HPDE6-E6E7 (cell line): Measurements from ENCODE around the gene MBP.

Experiments
- DNase-seq: peaks from one replicate; pipeline ENCODE4 v3.0.0; 2011; ENCODE audit warnings: missing footprints; ENCODE audit errors: extremely low spot score

The MBP gene

DNA sequence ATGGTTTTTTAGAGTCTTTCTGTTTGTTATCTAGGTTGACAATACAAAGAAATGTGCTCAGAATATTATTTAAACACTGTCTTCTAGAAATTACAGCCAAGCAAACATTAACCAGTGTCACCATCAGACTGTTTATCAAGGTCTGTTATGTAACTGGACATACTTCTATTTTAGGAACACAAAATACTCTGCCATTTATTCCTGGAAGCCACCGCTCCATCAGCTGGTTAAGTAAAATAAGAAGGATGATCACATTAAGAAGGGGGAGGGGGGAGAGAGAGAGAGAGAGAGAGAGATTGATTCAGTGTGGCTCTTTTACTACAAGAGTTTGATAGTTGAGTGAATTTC, 47.9 kb downstream of the MBP start:
- DNase-seq, result no peak

DNA sequence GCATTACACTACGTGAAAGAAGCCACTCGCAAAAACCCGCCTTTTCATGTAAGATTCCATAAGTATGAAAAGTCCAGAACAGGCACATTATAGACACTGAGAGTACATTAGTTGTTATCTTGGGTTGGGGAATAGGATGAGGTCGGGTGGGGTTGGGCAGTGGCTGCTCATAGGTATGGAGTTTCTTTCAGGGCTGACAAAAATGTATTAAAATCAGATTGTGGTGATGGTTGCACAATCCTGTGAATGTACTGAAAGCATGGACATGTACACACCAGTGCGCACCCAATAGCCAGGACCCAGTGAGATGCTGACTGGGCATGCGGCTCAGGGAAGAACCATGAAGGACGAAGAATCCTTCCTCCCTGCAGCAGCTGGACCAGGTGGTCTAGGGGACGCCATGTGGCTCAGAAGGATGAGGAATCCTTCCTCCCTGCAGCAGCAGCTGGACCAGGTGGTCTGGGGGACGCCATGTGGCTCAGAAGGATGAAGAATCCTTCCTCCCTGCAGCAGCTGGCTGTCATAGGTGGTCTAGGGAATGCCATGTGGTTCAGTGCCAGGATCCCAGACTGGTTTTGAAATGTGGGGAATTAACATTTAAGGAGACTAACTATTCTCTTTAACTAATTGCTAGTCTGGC, 50.1 kb downstream of the MBP start:
- no peak for DNase-seq

DNA sequence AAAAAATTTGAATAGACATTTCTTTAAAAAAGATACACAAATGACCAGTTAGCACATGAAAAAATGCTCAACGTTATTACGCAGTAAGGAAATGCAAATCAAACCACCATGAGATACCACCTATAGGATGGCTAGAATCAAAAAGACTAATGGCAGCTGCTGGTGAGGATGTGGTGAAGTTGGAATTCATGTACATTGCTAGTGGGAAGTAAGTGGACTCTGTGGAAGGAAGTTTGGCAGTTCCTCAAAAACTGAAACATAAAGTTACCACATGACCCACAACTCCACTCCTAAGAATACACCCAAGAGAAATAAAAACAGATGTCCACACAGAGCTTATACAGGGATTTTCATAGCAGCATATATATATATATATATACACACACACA, 51.2 kb downstream of the MBP start:
- DNase-seq, result no peak

DNA sequence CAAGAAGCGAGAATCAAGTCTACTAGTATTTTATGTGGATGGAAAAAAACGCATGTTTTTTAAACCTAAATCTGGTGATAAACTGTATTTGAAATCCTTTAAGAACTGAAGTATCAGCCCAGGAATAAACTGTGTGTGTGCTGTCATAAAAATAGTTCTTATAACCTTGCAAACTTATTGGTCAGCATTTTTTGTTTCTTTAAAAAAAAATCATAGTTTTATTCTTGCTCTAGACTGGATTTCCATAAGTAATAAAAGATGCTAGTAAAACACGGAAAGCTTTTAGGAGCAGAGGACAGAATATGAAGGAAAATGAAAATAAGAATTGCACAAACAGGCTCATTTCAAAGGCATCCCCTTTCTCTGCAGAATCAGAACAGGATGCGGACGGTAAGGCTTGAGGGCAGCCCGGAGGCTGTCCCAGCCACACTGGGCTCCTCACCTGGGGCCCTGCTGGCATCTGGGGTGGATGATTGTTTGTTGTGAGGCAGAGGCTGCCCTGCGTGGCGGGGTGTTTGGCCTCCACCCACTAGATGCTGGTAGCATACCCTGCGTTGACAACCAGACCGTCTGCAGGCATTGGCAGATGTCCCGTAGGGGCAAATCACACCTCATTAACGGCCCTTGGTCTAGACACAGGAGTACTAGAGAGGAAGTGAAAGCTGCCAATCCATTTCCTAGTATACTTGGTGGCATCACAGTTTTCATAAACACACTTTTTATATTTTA, 52.5 kb downstream of the MBP start:
- DNase-seq, result no peak

DNA sequence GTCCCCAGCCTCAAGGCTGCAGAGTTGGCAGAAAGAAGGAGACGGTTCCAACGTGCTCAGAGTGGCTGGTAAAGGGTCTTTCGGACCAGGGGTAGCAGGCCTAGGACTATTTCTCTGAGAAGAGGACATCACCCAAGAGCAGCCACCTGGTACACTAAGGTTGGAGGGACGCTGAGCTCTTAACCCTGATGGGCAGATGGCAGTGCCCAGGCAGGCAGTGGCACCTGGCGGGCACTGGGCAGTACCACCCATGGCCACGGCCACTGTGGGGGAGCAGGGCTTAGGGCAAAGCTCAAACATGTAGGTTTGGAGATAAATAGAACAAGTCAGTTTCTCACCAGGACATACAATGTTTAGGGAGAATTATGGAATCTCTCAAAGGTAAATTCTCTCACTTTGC, 53.5 kb downstream of the MBP start:
- no peak for DNase-seq

DNA sequence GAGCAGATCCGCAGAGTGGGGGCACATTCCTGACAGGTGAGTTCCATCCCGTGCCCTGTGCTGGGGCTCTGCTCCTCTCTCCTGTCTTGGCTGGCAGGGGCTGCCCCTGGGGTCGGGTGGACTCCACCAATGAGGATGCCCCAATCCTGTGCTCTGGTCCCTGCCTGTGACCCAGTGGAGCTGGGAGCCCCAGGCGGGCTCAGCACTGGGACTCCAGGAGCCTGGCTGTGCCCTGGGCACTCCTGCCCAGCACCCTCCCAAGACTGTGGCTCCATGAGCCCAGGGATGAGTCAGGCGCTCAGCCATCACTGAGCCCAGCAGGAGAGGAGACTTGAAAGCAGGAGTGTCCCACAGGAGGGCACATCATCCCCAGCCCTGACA, 53.9 kb downstream of the MBP start:
- no peak for DNase-seq

DNA sequence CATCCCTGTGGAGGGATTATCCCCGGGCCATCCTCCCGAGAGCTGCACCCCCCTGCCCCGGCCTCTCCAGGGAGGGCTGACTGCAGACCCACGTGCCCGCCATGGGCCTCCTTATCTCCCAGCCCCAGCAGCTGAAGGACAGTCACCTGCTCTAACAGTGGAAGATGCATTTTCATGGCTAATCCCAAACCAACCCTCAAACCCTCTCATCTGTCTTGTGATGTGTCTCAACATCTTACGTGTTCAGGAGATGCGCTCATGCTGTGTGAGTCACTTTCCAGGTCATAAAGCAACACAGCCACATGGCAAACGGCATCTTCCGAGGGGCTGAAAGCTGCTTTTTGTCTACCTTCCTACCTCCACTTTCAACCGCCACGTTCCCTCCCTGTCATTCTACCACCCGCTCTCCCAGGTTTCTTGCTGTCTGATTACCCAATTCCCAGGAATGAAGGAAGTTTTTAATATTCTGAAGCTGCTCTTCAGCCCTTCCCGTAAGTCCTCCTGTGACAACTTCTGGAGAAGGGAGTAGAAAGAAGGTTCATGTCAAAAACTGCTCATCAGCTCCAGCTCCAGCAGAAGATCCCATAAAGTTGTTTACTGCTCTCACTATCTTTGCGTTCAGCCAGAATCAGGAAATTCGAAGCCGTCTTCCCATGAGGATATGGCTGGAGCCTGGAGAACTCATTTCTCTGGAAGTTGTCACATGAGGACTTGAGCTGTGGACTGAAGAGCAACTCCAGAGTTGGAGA, 54.5 kb downstream of the MBP start:
- no peak for DNase-seq

DNA sequence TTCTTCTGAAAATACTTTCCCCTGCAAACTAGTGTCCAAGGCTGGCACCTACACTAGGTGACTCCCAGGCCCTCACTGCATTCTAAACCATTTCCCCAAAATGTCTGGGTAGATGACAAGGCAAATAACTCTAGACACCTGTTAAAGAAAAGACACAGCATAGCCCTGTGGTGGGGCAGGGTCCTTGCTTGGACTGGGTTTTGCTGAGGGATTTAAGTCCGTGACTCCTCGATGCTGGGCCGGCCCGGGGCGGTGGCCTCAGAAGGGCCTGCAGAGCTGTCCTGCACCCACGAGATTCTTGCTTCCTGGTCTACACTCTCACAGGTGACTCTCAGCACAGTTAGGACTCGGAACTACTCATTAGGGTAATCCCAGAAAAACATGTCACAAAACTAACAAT, 55.2 kb downstream of the MBP start:
- DNase-seq, result no peak

DNA sequence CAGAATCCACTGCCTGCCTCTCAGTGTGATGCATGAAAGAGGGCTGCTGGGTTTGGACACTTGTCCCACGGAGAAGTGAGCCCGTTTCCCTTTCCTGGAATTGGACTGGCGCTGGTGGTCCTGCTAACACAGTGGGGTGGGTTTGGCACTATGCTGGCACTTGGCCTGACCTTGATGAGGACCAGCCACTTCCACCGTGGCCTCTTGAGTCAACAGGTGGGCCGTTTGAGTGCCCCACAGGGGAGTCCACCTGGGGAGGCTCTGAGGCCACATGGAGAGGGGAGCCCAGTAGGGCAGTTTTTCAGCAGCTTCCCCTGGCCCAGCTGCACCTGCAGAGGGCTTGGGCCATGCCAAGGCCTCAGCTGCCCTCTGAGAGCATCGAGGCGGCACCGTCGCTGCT, 56.5 kb downstream of the MBP start:
- no peak for DNase-seq

DNA sequence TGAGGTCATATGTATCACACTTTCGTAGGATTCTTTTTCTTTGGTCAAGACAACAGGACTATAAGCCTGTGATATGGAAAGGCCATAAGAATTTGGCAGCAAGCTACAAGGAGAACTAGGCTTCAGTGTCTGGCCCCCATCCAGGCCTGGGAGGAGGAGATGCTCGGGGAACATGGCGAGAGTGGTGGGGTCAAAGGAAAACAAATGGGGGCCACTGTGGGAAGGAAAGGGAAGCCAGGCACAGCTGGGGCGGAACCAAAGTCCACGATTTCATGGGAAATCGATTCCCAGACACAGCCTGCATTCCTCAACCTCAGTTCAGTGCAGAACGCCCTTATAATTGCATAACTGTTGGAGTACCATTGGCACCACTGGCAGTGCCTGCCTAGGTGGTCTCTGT, 58.2 kb downstream of the MBP start:
- no peak for DNase-seq

DNA sequence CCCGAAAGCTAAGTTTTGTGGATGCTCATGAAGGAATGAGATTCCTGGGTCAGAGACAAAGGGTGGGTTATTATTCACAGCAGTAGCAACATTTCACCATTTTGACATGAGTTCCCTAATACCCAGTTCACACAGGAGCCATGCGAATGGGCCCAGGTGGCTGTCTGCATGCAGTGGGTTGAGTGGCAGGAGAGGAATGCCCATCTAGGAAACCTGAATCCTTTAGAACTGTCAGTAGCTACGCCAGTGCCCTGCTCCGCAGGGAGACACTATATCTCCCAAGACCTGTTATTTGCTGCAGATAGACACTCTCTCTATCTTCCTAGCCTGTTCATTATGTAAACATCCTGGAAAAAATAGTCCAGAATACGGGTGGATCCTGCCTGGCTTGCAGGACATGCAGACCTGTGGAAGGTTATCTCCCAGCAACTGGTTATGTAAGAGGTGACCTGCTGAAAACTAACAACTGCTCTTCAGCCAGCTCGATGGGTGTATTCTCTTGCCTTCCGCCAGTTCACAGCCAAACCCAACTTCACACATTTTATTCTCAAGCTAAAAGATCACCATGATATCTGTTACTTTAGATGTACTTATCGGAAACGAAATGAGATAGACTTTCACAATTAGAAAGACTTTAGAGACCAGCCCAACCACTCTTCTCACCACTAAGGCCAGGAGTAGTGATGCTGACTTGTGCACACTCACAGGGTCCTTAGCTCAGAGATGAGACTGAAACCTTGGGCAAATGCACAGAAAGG, 59.1 kb downstream of the MBP start:
- DNase-seq, result no peak

DNA sequence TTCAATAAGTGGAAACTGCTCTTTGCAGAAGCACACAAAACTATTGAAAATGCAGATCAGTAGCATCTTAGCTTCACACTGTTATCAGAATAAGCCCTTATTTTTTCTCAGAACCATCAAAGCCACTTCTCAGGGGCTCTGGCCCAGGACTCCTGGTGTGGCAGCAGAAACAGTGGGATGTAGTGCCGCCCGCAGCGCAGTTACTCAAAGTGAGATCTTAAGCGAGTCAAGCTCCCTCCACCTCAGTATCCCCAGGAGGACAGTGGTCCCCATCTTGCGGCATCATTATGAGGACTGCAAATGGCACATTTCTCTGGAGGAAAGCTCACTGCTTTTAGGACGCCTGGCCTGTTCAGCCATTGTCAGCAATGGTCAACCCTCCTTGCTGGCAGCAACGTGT, 60.0 kb downstream of the MBP start:
- DNase-seq, result no peak

DNA sequence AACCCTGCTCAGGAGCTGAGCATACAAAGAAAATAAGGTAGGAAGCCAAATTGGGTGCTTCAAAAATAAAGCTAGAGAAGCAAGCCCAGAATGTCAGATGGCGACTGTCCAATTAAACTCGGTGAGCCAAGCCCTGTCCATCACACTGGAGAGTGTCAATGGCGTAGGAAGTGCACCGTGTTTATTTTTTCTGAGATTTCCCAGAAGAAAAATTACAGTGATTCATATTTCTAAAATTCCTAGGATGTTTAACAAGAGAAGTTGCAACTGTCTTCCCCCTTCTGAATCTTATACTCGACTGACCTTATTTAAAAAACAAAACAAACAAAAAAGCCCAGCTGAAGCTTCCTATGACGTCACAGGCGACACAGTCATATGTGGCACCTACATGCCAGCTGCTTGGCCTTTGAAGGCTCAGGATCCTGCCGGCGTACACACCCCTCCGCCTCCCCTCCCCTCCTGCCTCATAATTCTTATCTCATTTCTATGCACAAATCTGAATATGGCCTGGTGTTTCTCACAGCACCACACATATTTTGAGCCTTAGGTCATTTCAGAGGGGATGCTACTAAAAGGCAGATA, 60.8 kb downstream of the MBP start:
- no peak for DNase-seq

DNA sequence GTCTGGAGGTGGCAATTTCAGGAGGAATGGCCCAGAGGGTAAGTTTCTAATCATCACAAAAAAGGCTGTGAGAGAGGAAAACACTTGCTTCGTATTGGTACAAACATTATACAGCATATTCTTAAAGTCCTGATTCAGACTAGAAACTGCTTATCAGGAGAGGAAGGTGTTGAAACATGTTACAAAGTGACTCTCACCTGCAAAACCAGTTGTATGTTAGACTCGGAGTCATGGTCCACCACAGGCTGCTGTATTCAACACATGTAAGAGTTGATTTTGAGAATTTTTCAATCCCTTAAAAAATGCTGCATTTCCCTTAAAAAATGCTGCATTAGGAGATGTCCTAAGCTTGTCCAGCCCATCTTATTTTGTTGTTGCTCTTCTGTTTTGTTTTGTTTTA, 61.5 kb downstream of the MBP start:
- peak; percentile 51 for DNase-seq

DNA sequence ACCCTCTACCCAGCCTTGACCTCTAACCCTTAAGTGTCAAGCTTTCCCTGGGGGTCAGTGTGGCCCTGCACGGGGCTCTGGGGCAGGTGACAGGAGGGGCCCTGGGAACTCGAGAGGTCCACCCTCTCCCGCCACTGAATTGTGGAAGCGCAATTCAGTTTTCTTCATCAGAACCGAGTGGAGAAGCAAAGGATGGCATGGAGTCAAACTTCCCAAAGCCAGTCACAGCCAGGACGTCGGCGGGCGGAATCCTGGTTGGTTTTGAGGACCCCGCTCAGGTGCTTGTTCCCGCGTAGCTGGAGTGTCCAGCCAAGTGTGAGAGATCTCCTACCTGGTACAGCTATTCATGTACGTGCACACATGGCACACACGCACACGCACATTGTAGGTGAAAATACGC, 62.0 kb downstream of the MBP start:
- no peak for DNase-seq

DNA sequence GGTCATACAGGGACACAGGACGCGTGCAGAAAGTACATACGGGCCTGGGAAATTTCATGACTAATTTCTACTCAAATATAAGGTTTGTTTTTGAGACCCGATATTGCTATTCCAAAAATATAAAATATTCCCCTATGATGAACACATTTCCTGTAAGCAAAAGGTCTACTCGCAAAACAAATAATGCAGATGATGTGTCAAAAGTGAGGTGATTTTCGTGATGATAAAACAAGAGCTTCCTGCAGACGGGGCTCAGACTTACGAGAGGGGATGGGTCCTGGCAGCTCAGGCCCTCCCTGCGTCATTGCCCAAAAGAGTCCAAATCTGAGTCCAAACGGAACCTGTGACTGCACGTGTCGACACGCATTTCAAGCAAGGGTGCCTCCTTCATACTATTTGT, 62.7 kb downstream of the MBP start:
- no peak for DNase-seq

DNA sequence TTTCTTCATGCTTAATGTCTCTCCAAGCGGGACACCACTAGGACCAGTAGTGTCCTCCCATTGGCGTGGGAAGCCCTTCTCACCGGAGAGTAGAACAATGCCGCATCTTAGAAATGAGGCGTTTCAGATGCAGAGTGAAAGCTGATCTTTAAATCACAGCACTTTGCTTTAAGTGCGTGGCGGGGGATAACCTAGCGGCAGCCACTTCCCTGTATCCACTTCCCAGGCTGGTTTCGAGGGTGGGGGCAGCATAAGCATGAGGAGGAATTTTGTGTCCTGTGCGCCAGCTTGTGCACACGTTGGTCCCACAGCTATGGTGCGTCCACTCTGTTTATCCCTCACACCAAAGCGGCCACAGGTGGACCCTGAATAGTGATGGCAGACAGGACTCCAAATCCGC, 63.1 kb downstream of the MBP start:
- DNase-seq, result no peak

DNA sequence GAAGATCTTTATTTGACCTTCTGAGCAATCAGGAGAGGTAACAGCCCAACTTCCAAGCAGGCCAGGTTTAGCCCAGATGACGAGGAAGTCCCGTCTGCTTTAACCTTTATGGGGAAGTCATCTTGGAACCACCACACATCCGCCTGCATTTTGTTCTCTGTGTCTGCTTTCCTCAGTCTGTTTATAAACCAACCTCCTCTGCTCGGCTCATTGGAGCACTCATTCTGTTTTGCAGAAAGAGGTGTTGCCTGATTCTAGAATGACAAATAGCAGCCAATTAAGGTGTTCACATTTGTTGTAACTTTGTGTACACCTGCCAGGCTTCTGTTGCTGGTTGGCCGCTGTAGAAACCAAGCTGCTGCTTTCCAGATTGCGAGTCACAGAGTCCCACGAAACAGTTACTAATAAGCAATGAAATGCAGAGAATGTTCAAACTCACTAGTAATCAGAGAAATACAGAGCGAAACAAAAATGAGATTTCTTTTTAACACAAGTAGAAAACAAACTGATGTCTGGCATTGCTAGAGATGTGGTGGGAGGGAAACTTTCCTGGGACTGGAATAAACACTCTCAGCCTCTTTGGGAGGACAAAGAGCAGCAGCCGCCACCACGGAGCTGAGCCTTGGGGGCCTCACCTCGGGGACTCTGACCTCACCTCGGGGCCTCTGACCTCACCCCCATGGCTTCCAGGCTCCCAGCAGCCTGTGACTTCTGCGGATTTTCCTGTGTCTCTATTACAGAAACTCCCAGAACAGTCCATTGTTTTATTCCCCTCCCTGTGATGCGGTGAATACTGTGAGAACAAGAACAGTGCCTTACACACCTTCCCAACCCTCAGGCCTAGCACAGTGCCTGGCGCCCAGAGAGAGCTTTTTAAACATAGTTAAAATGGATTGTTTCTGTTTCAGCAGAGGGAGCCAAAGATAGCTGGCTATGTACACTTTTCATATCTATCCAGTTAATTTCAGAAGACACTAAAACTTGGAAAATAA, 64.0 kb downstream of the MBP start:
- DNase-seq, result no peak

DNA sequence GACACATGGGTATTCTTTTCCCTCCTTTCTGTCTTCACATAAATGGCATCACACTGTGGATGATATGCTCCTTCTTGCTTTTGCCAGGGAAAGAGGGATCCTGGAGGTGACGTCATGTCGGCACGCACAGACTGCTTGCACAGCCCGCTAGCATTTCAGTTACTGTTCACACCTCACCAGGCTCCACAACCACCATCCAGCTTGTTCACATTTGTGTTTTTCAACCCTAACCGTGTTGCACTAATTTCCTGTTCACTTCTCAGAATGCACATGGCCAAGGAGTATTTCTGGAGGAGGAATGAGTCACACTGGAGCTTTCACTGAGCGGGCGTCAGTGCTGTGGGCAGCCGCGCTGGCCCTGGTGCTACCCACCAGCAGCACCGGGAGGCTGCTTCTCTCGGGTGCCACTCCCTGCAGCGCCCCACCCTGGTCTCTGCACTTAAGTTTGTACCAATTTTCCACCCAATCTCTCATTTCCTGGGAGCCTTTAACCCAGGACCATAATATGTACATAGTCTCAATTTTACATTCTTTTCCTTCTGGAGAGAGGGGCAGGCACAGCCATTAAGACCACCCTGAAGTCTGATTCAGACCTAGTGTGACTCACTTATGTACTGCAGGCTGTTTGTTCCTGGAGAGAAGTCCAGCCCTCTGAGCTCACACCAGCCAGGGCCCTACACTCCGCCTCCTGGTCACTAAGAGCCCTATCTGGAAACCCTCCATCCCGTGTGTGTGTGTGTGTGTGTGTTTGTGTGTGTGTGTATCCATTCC, 65.1 kb downstream of the MBP start:
- peak; percentile 72 for DNase-seq

DNA sequence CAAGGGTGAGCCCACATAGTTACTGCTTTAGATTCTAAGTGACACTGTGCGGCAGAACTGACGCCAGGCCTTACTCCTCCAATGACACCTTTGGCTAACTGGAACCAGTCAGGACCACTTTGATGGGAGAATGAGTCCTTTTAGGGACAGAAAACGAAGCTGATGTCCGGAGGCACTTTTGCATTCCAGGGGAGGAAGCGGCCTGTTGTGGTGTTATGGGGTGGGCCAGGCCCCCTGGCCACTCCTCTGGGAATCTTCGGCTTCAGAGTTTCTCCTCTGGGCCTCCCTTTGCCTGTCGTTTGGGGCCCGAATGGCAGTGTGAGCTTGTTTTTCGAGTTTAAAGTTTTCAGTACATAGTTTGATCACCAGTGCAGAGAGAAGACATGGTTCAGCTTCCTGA, 65.9 kb downstream of the MBP start:
- DNase-seq, result no peak
